BE2C (cell line): ENCODE results near the gene WSB2.
A peak's percentile ranks its signal among the peaks of the same experiment; 100 is the strongest.

ENCODE experiments used
- DNase-seq: peaks from one replicate; pipeline ENCODE4 v3.0.0-alpha.2; 2020
- H3K27me3 ChIP-seq: fragments of 250-450 bp; sonication (Bioruptor Pico); 2 replicates; pipeline ENCODE4 v1.5.1; 2020; ENCODE audit warnings: mild to moderate bottlenecking
- H3K36me3 ChIP-seq: fragments of 250-450 bp; sonication (Bioruptor Pico); 2 replicates; pipeline ENCODE4 v1.5.1; 2020; ENCODE audit warnings: mild to moderate bottlenecking
- H3K4me1 ChIP-seq: fragments of 250-450 bp; sonication (Bioruptor Pico); 2 replicates; pipeline ENCODE4 v1.5.1; 2020
- H3K4me3 ChIP-seq: 2 replicates; pipeline ENCODE4 v1.5.1; 2011; ENCODE audit warnings: low read depth, low read length
- H3K9me3 ChIP-seq: fragments of 250-450 bp; sonication (Bioruptor Pico); 2 replicates; pipeline ENCODE4 v1.5.1; 2020
- TF ChIP-seq, protein P1 (sequence below): IDR thresholded peaks from 2 replicates; pipeline ENCODE4 v1.5.1; 2012; ENCODE audit warnings: mild to moderate bottlenecking, low read depth, low read length

The WSB2 gene

GRCh38 chr12:118044075-118044474 is 16.9 kb downstream of the WSB2 start:
- no peaks in the 10 kb centered on the region for H3K4me1 ChIP-seq
- H3K9me3 ChIP-seq = no peaks in the 10 kb centered on the region
- TF ChIP-seq, protein P1, sequence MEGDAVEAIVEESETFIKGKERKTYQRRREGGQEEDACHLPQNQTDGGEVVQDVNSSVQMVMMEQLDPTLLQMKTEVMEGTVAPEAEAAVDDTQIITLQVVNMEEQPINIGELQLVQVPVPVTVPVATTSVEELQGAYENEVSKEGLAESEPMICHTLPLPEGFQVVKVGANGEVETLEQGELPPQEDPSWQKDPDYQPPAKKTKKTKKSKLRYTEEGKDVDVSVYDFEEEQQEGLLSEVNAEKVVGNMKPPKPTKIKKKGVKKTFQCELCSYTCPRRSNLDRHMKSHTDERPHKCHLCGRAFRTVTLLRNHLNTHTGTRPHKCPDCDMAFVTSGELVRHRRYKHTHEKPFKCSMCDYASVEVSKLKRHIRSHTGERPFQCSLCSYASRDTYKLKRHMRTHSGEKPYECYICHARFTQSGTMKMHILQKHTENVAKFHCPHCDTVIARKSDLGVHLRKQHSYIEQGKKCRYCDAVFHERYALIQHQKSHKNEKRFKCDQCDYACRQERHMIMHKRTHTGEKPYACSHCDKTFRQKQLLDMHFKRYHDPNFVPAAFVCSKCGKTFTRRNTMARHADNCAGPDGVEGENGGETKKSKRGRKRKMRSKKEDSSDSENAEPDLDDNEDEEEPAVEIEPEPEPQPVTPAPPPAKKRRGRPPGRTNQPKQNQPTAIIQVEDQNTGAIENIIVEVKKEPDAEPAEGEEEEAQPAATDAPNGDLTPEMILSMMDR = no peak
- no peaks in the 10 kb centered on the region for H3K27me3 ChIP-seq
- DNase-seq = no peak
- H3K36me3 ChIP-seq = peaks cover 26% of the 10 kb centered on the region
- no peak overlapping the region for H3K4me3 ChIP-seq

GRCh38 chr12:118042091-118042490 is 18.9 kb downstream of the WSB2 start:
- Histone ChIP-seq H3K27me3 (no peaks in the 10 kb centered on the region), H3K4me3 (no peak overlapping the region), H3K9me3 (no peaks in the 10 kb centered on the region), H3K4me1 (no peaks in the 10 kb centered on the region), H3K36me3 (peaks cover 38% of the 10 kb centered on the region)
- DNase-seq = no peak
- TF ChIP-seq, protein P1 = no peak

DNA sequence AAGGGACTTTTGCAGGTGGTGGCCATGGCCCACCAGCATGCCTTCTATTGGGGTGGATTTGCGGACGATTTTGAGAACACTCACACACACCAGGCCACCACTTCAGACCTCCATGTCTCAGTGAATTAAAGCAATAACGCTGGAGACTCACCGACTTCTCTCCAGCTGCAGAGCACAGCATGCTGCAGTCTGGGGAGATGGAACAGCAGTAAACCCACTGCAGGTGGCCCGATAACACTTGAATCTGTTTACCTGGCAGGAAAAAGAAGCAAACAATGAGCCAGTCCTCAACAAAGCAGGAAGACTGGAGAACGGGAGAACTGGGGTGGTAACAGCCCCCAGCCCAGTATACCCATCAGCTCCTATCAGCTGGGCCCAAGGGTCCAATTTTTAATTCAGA is 22.8 kb downstream of the WSB2 start:
- DNase-seq = no peak
- Histone ChIP-seq H3K4me3 (no peak overlapping the region), H3K27me3 (no peaks in the 10 kb centered on the region), H3K4me1 (no peaks in the 10 kb centered on the region; the same call in 1 of the 2 replicates), H3K9me3 (no peaks in the 10 kb centered on the region), H3K36me3 (peaks cover 65% of the 10 kb centered on the region)
- TF ChIP-seq, protein P1 = no peak

- H3K27me3 ChIP-seq = no peaks in the 10 kb centered on the region
- H3K9me3 ChIP-seq = no peaks in the 10 kb centered on the region
- TF ChIP-seq, protein P1 = no peak
- DNase-seq = no peak
- H3K4me3 ChIP-seq = no peak overlapping the region
- peaks cover 73% of the 10 kb centered on the region for H3K36me3 ChIP-seq
- H3K4me1 ChIP-seq = no peaks in the 10 kb centered on the region; the same call in 1 of the 2 replicates
Measured at GRCh38 chr12:118036672-118037411, 24.1 kb downstream of the WSB2 start.

DNA sequence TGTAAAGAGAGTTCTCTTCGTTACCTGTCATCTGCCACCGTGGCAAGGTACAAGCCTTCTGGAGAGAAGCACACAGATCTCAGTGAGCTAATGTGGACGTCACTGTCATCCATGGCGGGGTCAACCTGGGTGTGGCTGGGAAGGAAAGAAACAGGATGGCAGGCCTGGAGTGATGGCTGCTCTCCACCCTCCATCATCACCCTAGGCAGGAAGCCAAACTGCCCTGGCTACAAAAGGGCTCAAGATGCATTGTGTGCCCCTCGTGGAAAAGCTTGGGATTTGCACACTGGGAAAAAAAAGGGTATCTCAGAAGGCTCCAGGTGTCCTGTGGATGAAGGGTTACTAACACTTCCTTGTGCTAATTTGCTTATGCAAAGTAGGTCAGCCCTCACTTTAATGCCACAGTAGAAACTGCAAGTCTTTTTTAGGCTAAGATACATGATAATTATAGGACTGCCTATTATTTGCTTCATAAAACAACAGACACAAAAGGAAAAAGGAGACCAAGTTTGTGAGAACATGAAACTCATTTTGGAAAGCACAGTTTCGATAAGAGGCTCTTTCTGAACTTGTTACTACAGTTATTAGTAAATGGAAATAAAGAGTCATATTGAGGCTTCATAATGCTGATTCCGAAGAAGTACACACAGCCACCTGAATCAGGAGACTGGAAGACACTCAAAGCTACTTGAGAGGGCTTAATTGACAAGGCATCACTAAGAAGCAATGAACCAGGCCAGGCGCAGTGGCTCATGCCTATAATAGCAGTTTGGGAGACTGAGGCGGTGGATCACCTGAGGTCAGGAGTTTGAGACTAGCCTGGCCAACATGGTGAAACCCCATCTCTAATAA is 25.6 kb downstream of the WSB2 start:
- no peaks in the 10 kb centered on the region for H3K27me3 ChIP-seq
- no peak overlapping the region for H3K4me3 ChIP-seq
- peaks cover 74% of the 10 kb centered on the region for H3K36me3 ChIP-seq
- no peaks in the 10 kb centered on the region for H3K9me3 ChIP-seq
- H3K4me1 ChIP-seq = no peaks in the 10 kb centered on the region; the same call in 1 of the 2 replicates
- DNase-seq = peak; percentile 42
- TF ChIP-seq, protein P1 = 0 out of 2 replicates have a peak, but pooled peaks have one; percentile 21
